Activated T-helper 1 cell treated with anti-CD3 and anti-CD28 coated beads, Interleukin-12 subunit alpha, Interleukin-12 subunit beta, Interleukin-2, Interleukin-4 antibody, amounts not matched to agents 30 ng/mL and 10 ng/mL and 1 ng/mL, durations not matched to agents 14 hours and 24 hours and 36 hours (primary cell): Measurements from ENCODE around the gene MYADML2. TPM values are rescaled to one million over a fixed set of nuclear protein-coding genes. Genes with fewer than 3 reads are reported as not detected.
A peak's percentile ranks its signal among the peaks of the same experiment; 100 is the strongest.

Experiments
- DNase-seq: peaks from one replicate; pipeline ENCODE4 v3.0.0; 2021; ENCODE audit warnings: low spot score
- H3K27ac Mint-ChIP-seq: one replicate; pipeline ENCODE4 v1.8.0; 2021; ENCODE audit warnings: mild to moderate bottlenecking, mixed read lengths
- H3K27me3 Mint-ChIP-seq: one replicate; pipeline ENCODE4 v1.8.0; 2022; ENCODE audit warnings: mild to moderate bottlenecking, moderate library complexity, mixed read lengths; ENCODE audit not compliant: insufficient read depth
- H3K36me3 Mint-ChIP-seq: one replicate; pipeline ENCODE4 v1.8.0; 2021; ENCODE audit warnings: low read depth, mixed read lengths
- H3K4me1 Mint-ChIP-seq: one replicate; pipeline ENCODE4 v1.8.0; 2021; ENCODE audit warnings: low read depth, mixed read lengths
- H3K4me3 Mint-ChIP-seq: one replicate; pipeline ENCODE4 v1.8.0; 2021; ENCODE audit warnings: mild to moderate bottlenecking, moderate library complexity, mixed read lengths
- H3K9me3 Mint-ChIP-seq: one replicate; pipeline ENCODE4 v1.8.0; 2021; ENCODE audit warnings: mixed read lengths
- intact Hi-C: fragments of 100-400 bp; cut with micrococcal nuclease; formaldehyde crosslinking; loops from one replicate; pipeline ENCODE4 v1.15.1; 2024
- total RNA-seq: library from RNA; stranded (reverse); gene quantifications from 2 replicates; pipeline ENCODE4 v1.2.3, GENCODE V29; 2022

MYADML2 gene
- total RNA-seq, 1 donor from 2014 or later: 0.08 TPM

DNA sequence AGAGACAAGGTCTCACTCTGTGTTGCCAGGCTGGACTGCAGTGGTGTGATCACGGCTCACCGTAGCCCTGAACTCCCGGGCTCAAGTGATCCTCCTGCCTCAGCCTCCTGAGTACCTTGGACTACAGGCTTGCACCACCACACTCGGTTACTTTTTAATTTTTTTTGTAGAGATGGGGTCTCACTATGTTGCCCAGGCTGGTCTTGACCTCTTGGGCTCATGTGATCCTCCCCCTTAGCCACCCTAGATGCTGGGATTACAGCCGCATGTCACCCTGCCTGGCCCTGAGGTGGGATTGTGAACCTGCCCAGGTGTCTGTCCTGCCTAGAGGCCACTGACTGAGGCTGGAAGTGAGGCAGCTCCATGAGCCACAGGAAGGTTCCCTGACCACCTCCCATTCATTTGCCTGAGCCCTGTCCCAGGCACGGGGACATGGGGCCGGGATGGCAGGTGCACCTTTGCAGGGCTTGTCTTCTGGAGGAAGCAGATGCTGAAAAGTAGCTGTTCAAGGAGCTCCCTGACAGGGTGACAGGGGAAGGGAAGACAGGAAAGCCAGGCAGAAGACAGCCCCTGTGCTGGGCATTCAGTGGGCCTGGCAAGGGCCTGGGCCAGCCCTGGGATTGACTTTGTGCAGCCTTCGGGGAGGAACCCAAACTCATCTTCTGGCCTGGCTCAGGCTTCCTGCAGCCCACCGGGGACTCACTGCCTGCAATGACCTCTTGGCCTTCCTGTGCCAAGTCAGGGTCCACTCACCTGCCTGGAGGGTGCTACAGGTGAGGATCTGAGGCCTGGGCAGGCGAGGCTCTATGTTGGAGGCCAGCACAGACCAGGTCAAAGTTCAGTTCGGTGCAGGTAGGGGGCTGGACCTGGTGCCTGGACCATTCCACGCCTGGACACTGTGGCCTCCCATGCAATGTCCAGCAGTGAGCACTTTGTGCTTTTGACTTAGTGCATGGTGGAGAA lies 22.1 kb upstream of the MYADML2 start:
- no peak for DNase-seq
- H3K36me3 Mint-ChIP-seq: no peaks in the 10 kb centered on the region
- no peak overlapping the region for H3K4me3 Mint-ChIP-seq
- no peak overlapping the region for H3K27ac Mint-ChIP-seq
- no peaks in the 10 kb centered on the region for H3K9me3 Mint-ChIP-seq
- peaks cover 16% of the 10 kb centered on the region for H3K27me3 Mint-ChIP-seq
- H3K4me1 Mint-ChIP-seq: peaks cover 5% of the 10 kb centered on the region
- intact Hi-C loops: loop anchor here (1.0 kb wide), 3 partner anchors 8 to 129 kb away; partner anchors contain the start of genes ASPSCR1, FASN and LRRC45

- Mint-ChIP-seq H3K36me3 (no peaks in the 10 kb centered on the region), H3K9me3 (no peaks in the 10 kb centered on the region), H3K27me3 (peaks cover 21% of the 10 kb centered on the region), H3K27ac (peak overlapping the region; percentile 73), H3K4me1 (peaks cover 5% of the 10 kb centered on the region), H3K4me3 (peak overlapping the region; percentile 74)
- DNase-seq: no peak
- intact Hi-C loops: loop anchor here (1.0 kb wide), 3 partner anchors 9 to 130 kb away; partner anchors contain the start of genes ASPSCR1, FASN and LRRC45
Observed at GRCh38 chr17:81968396-81968745, 21.3 kb upstream of the MYADML2 start.

GRCh38 chr17:81967533-81968395 lies 20.7 kb upstream of the MYADML2 start:
- peak; percentile 82 for DNase-seq
- Mint-ChIP-seq H3K4me3 (peak overlapping the region; percentile 74), H3K4me1 (peaks cover 5% of the 10 kb centered on the region), H3K9me3 (no peaks in the 10 kb centered on the region), H3K36me3 (no peaks in the 10 kb centered on the region), H3K27ac (peak overlapping the region; percentile 73), H3K27me3 (peaks cover 27% of the 10 kb centered on the region)
- intact Hi-C loops: loop anchor here (1.0 kb wide), 3 partner anchors 10 to 131 kb away; partner anchors contain the start of genes ASPSCR1, FASN and LRRC45

DNA sequence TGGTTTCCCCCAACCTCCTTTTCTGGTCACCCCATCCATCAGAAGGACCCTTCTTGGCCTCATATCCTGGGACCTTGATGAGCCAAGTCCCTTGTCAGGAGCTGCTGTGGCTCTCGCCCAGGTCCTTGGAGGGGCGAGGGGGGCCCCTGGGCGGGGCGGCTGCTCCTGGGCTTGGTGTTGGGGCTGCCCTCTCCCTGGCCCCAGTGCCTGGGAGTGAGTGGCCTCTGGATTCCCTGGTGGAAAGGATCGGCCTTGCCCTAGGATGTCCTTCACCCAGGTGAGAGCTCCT lies 20.2 kb upstream of the MYADML2 start:
- Mint-ChIP-seq H3K36me3 (no peaks in the 10 kb centered on the region), H3K4me3 (no peak overlapping the region), H3K27me3 (peaks cover 32% of the 10 kb centered on the region), H3K9me3 (no peaks in the 10 kb centered on the region), H3K27ac (no peak overlapping the region), H3K4me1 (peaks cover 5% of the 10 kb centered on the region)
- intact Hi-C loops: no loop called here
- no peak for DNase-seq

GRCh38 chr17:81966343-81967243 lies 19.6 kb upstream of the MYADML2 start:
- Mint-ChIP-seq H3K4me1 (peaks cover 5% of the 10 kb centered on the region), H3K27ac (no peak overlapping the region), H3K9me3 (no peaks in the 10 kb centered on the region), H3K4me3 (no peak overlapping the region), H3K36me3 (no peaks in the 10 kb centered on the region), H3K27me3 (peaks cover 34% of the 10 kb centered on the region)
- DNase-seq: no peak
- intact Hi-C loops: no loop called here

DNA sequence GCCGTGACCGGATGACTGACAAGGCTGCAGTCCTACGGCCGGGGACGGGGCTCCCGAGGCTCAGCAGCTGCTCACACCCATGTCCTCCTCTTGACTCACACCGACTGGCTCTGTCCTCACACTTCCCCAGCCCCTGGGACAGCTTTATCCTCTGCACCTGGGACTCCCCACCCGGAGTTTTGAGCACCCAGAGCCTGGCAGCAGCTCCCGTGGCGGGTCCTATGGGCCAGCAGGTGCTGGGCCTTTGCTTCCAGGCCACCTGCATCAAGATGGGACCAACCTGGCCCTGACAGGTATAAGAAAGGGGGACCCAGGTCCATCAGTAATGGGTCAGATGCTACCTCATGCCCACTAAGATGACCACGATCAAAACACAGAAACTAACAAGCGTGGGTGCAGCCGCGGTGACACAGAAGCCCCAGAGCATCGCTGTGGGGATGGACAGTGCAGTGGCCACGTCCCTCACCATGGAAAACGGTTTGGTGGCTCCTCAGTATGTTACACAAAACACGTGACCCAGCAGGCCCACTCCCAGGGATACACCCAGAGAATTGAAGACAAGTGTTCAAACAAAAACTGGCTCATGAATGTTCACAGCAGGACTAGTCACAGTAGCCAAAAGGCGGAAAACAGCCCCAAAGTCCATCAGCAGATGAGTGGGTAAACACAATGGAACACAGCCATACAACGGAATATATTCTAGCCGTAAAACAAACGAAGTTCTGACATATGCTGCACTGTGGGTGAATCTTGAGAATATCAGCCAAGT lies 17.2 kb upstream of the MYADML2 start:
- Mint-ChIP-seq H3K27ac (no peak overlapping the region), H3K4me3 (no peak overlapping the region), H3K9me3 (no peaks in the 10 kb centered on the region), H3K27me3 (peaks cover 34% of the 10 kb centered on the region), H3K36me3 (no peaks in the 10 kb centered on the region), H3K4me1 (peaks cover 5% of the 10 kb centered on the region)
- no peak for DNase-seq
- intact Hi-C loops: no loop called here

GRCh38 chr17:81962499-81963441 lies 15.7 kb upstream of the MYADML2 start:
- H3K27ac Mint-ChIP-seq: no peak overlapping the region
- DNase-seq: no peak
- peaks cover 46% of the 10 kb centered on the region for H3K27me3 Mint-ChIP-seq
- intact Hi-C loops: no loop called here
- H3K36me3 Mint-ChIP-seq: no peaks in the 10 kb centered on the region
- no peak overlapping the region for H3K4me3 Mint-ChIP-seq
- H3K4me1 Mint-ChIP-seq: no peaks in the 10 kb centered on the region
- H3K9me3 Mint-ChIP-seq: no peaks in the 10 kb centered on the region

GRCh38 chr17:81961521-81962498 lies 14.8 kb upstream of the MYADML2 start:
- DNase-seq: no peak
- H3K36me3 Mint-ChIP-seq: no peaks in the 10 kb centered on the region
- H3K27me3 Mint-ChIP-seq: peaks cover 51% of the 10 kb centered on the region
- no peak overlapping the region for H3K27ac Mint-ChIP-seq
- H3K4me3 Mint-ChIP-seq: no peak overlapping the region
- no peaks in the 10 kb centered on the region for H3K4me1 Mint-ChIP-seq
- H3K9me3 Mint-ChIP-seq: no peaks in the 10 kb centered on the region
- intact Hi-C loops: no loop called here

DNA sequence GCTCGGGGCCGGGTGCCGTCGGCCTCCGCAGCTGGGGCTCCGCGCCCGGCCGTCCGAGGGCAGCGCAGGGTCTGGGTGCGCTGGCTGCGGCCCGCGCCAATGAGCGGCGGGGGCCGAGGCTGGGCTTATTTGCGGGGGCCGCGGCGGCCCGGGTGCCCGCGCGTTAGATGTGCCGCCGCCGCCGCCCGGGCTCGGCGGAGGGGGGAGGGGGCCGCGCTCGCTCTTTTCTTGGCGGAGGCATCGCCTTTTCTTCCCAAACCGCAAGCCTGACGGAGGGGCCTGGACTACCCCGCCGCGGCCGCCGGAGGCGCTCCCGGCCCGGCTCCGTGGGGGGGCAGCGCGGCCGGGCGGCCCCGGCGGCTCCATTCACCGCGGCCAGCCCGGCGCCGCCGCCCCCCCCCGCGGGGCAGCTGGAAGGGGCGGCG lies 14.1 kb upstream of the MYADML2 start, which contains the start of gene NOTUM:
TSS of gene NOTUM (minus strand) at position 101 of the 425 bp plus-strand sequence. CDS start 278 bp downstream, outside the sequence.
- no peaks in the 10 kb centered on the region for H3K4me1 Mint-ChIP-seq
- intact Hi-C loops: no loop called here
- H3K9me3 Mint-ChIP-seq: no peaks in the 10 kb centered on the region
- H3K36me3 Mint-ChIP-seq: no peaks in the 10 kb centered on the region
- no peak for DNase-seq
- H3K4me3 Mint-ChIP-seq: no peak within 1 kb of the TSS
- no peak within 1 kb of the TSS for H3K27ac Mint-ChIP-seq
- peaks cover 51% of the 10 kb centered on the region for H3K27me3 Mint-ChIP-seq
